Activated CD4-positive, alpha-beta T cell treated with anti-CD3 and anti-CD28 coated beads, Interleukin-2, amount 50 U/mL, for 16 hours (primary cell): Measurements from ENCODE around the gene CNOT8.
"Not testable (repeated sequence)": the region's sequence is repeated elsewhere in the genome, so short reads cannot be mapped to it uniquely, and the experiment has no call there.

Experiments
- DNase-seq: peaks from one replicate; pipeline ENCODE4 v3.0.0-alpha.2; 2020

The CNOT8 gene

GRCh38 chr5:154866841-154867240 is 8.4 kb downstream of the CNOT8 start:
- DNase-seq, result no peak

DNA sequence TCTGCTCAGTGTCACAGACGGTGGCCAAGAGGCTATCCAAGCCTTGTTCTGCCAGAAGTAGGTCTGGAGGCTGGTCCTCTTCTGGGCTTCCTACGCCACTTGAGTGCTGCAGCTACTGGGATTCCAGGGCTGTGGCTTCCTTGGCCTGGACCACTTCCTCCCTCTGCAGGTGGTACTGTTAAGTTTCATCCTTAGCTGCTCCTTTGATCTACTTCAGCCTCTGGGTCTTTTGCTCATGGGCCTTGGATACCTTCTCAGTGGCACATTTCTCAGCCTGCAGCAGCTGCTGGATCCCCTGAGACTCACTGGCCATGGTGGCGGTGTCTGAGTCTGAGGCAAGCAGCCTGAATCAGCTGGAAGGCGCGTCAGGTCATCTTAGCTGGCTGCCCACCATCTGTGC is 10.3 kb downstream of the CNOT8 start:
- DNase-seq, result no peak

- no peak for DNase-seq
Measured at GRCh38 chr5:154871734-154872133, 13.3 kb downstream of the CNOT8 start.

GRCh38 chr5:154873791-154874331 is 15.4 kb downstream of the CNOT8 start:
- no peak for DNase-seq

DNA sequence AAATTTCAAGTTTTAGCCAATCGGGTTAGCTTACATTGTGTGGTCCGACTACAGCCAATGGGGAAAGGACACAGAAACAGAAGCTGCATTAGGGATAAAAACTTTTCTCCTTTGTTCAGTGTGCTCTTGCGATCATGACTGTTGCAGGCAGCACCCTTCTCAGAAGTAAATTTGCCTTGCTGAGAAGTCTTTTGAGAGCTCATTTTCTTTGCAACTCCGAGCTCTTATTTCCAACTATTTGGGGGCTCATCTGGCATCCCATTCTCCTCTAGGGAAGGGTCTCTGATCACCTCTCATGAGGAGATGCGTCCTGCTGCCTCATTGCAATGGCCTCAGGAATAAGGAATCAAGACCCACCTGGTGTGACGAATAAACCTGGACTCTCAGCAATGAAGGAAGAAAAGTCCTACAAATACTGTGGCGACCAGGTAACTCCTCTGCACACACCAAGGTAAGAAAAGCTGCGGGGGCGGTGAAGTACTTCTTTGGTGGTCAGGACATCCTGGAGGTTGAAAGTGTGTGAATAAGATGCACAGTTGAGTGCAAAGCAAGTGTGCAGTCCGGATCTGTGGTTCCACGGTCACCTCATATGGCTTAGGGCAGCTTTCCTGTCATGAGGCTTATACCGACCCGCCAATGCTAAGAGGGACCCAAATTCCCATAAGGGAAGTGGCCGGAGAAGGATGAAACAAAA is 20.4 kb downstream of the CNOT8 start:
- no peak for DNase-seq

- no peak for DNase-seq
Measured at GRCh38 chr5:154881986-154882385, 23.6 kb downstream of the CNOT8 start.

DNA sequence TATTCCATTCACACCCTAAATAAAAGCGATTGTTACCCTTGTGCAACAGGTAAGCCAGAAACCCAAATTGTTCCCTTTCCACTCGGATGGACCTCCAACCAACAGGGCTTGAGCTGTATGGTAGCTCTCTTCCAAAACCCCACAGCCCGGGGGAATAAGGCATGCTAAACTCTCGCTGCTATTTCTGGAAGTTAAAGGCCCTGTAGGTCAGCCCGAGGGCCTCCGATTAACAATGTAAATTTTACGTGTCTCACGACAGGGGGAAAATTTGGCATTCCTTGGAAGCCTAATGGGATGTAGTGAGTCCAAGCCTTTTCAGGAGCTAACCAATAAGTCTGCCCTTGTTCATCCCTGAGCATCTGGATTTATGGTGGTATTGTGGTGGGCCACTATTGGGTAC is 26.0 kb downstream of the CNOT8 start:
- DNase-seq, result no peak

DNA sequence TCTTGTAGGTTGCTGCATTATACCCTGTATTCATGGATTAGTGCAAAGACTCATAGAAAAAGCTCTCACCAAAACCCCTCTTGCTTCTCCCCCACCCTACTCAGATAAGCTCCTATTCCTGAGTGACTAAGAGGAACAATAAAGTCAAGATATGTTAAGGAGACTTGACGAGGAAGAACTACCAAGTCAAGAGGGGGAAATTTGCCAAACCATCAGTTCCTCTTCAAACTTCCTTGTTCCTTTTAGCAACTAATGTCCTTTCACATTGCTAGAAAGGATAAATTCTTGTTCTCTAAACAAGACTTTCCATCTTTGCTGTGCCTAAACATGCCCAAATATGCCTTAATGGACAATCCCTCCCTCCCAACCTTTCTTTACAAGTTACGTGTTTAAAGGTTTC is 27.0 kb downstream of the CNOT8 start:
- no peak for DNase-seq

- no peak for DNase-seq
Measured at GRCh38 chr5:154892369-154892771, 33.9 kb downstream of the CNOT8 start.

- DNase-seq, result no peak
Measured at GRCh38 chr5:154893381-154893780, 35.0 kb downstream of the CNOT8 start.

- no peak for DNase-seq
Measured at GRCh38 chr5:154895606-154896561, 37.5 kb downstream of the CNOT8 start.

DNA sequence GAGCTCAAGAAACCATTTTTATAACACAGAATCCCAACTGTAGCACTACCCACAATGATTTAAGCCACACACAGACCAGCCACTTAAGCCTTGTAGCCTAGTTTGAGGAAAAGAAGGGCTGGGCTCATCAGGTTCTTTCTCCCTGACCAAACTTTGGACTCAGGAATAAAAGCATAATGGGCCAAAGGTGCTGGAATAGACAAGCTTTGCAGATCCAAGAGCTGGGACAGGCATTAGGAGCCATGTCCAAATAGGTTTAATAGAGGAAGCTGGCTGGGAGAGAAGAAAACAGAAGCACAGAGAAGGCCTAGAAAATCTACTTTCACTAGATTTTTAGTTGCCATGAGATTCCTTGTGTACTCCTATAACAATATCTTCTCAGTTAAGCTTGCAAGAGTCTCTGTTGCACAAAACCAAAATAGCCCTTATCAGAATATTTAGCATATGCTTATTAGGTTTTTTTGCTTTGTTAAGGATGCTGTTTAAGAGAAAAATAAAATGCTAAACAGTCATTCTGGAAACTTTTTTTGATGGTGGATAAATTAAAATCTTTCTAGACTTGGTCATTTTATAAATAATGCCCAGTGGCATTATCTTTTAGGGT is 38.2 kb downstream of the CNOT8 start:
- DNase-seq, result no peak

DNA sequence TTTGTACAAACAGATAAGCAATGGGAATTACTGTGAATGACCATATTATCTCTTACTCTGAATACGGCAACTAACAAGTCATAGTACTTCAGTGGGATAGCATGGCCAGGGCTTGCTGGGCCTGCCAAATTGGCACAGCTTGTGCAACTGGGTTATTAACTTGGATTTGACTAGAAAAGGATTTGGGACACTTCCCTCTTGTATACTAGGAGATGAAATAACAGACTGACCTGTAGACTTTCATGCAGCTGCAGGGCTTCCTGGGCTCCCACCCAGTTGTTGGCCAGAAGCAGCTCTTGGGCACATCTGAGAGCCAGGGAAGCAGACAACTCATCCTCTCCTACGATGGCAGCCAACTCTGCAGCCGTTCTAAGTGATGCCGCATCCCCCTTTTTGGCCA is 39.8 kb downstream of the CNOT8 start:
- no peak for DNase-seq

- DNase-seq, result no peak
Measured at GRCh38 chr5:154899151-154899816, 40.9 kb downstream of the CNOT8 start.

GRCh38 chr5:154900066-154900465 is 41.6 kb downstream of the CNOT8 start:
- no peak for DNase-seq

DNA sequence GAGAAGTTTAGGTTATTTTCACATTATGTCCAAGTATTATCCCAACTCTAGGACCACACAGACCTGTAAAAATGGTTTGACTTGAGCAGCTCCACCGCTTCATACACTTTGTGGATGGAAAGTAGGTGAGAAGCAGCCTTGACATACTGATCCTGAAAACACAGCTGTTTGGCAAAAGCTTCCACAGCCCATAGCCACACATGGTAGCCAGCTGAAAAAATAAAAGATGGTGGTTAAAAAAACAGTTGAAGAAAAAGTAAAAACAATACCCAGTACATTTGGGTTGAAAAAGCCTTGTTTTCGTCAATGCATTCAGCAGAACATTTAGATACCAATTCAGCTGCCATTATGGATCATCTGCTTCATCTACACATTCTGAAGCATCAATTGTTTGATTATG is 42.8 kb downstream of the CNOT8 start:
- no peak for DNase-seq

GRCh38 chr5:154901913-154902312 is 43.5 kb downstream of the CNOT8 start:
- no peak for DNase-seq

DNA sequence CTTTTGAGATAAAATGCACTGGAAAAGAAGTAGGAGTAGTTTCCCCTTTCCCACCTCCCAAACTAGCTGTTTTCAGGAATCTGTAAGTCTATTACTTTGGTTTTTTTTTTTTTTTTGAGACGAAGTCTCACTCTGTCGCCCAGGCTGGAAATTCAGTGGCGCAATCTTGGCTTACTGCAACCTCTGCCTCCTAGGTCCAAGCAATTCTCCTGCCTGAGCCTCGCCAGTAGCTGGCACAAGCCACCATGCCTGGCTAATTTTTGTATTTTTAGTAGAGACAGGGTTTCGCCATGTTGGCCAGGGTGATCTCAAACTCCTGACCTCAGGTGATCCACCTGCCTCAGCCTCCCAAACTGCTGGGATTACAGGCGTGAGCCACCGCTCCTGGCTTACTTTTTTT is 47.2 kb downstream of the CNOT8 start:
- DNase-seq, result not testable (repeated sequence)

GRCh38 chr5:154916874-154917273 is 58.4 kb downstream of the CNOT8 start:
- no peak for DNase-seq

- DNase-seq, result no peak
Measured at GRCh38 chr5:154917757-154918156, 59.3 kb downstream of the CNOT8 start.

DNA sequence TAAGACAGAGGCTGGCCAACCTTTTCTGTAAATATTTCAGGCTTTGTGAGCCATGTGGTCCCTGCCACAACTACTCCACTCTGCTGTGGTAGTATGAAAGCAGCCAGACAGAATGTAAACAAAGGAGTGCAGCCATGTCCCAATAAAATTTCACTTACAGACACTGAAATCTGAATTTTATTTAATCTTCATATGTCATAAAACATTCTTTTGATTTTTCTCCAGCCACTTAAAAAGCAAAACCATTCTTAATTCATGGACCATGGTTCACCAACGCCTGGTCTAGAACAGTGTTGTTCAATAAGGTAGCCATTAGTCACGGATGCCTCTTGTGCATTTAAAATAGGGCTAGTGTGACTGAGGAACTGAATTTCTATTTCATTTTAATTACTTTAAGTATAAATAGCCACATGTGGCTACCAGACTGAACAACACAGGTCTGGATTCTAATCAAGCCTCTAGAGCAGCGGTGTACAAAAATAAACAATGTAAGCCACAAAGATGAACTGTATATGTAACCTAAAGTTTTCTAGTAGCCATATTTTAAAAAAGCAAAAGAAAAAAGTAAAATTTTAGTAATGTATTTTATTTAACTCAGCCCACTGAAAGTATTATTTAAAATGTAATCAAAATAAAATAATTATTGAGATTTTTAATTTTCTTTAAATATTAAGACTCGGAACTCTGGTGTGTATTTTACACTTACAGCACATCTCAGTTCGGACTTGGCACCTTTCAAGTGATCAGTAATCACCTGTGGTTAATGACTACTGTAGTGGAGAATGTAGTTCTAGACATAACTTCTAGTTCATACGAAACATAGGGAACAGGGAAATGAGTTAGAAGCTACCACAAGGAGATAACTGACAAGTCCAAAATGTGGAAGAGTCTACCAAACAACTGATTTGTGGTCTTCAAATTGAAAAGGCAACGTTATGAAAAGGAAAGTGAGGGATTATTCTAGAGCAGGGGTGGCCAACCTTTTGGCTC is 65.3 kb downstream of the CNOT8 start:
- DNase-seq, result no peak
